K562 (cell line): ENCODE measurements around the gene RASSF3. TPM values are rescaled to one million over a fixed set of nuclear protein-coding genes. Genes with fewer than 3 reads are reported as not detected.

ENCODE experiments used
- HDAC6 ChIP-seq: IDR thresholded peaks from 2 replicates; pipeline ENCODE4 v1.6.1; 2012; ENCODE audit warnings: low read depth, mild to moderate bottlenecking, control low read depth, inconsistent platforms, low read length, moderate library complexity
- KLF1 ChIP-seq: fragments of 450-650 bp; IDR thresholded peaks from 2 replicates; pipeline ENCODE4 v1.6.1; 2016; ENCODE audit warnings: missing genetic modification characterization, missing compliant biosample characterization
- MNT ChIP-seq, 2 experiments: fragments of 450-650 bp; conservative IDR thresholded peaks; 2 replicates each; pipeline ENCODE4 v1.6.1; 2017; ENCODE audit warnings: mild to moderate bottlenecking in 2 of 2, moderate library complexity in 2 of 2
- POLR2B ChIP-seq: fragments of 450-650 bp; IDR thresholded peaks from 2 replicates; pipeline ENCODE4 v1.6.1; 2018; ENCODE audit warnings: low read depth; ENCODE audit not compliant: partially characterized antibody
- RAD21 ChIP-seq, 2 experiments: fragments of 250-450 bp in 1 of 2; fragments of 450-650 bp in 1 of 2; sonication (Bioruptor Pico) in 1 of 2; formaldehyde crosslinking in 1 of 2; IDR thresholded peaks in 1 of 2; conservative IDR thresholded peaks in 1 of 2; 2 replicates each; pipeline versions ENCODE4 v1.4.0 to v1.8.0; 2020 to 2022; ENCODE audit warnings: mild to moderate bottlenecking in 2 of 2, moderate library complexity in 1 of 2
- ZBTB7A ChIP-seq: IDR thresholded peaks from 2 replicates; pipeline ENCODE4 v1.6.1; 2011; ENCODE audit warnings: low read depth, mild to moderate bottlenecking, low read length, moderate library complexity, borderline replicate concordance; ENCODE audit not compliant: control insufficient read depth
- ZNF449 ChIP-seq: fragments of 250-450 bp; sonication (Bioruptor Pico); IDR thresholded peaks from 2 replicates; pipeline ENCODE4 v1.8.0; 2022; ENCODE audit warnings: moderate library complexity, mild to moderate bottlenecking, inconsistent platforms
- polyA plus RNA-seq, 8 experiments: library from polyadenylated mRNA; depleted of rRNA in 4 of 8; stranded (reverse) in 5 of 8; unstranded in 3 of 8; fragments of >200 nt; fragmentation: Nextera tagmentation in 2 of 8; fragmentation: Illumina TruSeq in 1 of 8; extraction: Ambion mirVana in 2 of 8; extraction: Trizol in 1 of 8; gene quantifications; 2 replicates each; pipeline versions ENCODE4 v1.2.1 to v1.2.3, GENCODE V29; 2011 to 2014; ENCODE audit warnings: inconsistent platforms in 1 of 8, missing spikeins in 1 of 8
- total RNA-seq, 7 experiments: library from RNA; depleted of rRNA in 6 of 7; stranded (reverse); fragments of >200 nt in 6 of 7; fragmentation: Illumina TruSeq in 2 of 7; extraction: Trizol in 2 of 7; gene quantifications; 2 replicates each; pipeline versions ENCODE4 v1.2.1 to v1.2.3, GENCODE V29; 2011 to 2021; ENCODE audit warnings: low replicate concordance in 1 of 7

RASSF3 gene
- total and polyA plus RNA-seq, 9 of the 15 experiments (the other 6 are each of a cell fraction or from before 2014, with no cell fraction given): 3.7 to 39.2 (median 20.2) TPM

DNA sequence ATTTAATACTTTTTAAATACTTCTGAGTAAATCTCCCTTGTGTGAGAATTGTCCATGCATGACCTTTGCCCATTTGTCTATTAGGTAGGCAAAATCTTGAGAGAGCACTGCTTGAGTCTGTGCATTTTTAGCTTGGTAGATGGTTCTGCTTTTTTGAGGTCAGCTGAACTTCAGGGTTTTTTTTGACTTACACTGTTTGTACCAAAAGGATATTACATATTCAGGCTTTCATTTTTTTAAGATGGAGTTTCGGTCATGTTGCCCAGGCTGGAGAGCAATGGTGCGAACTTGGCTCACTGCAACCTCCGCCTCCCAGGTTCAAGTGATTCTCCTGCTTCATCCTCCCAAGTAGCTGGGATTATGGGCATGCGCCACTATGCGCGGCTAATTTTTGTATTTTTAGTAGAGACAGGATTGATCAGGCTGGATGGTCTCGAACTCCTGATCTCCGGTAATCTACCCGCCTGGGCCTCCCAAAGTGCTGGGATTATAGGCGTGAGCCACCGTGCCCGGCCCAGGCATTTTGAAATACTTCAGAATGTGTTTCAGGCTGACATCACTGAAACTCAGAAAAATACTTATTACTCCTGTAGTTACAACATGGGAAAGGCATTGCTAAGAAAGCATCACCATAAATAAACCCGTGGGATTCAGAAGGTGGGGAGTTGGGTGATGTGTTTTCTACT is 11.1 kb downstream of the RASSF3 start (continued):
- TF ChIP-seq MNT (conservative IDR thresholded peaks at IDR 0.05) (no peak), ZBTB7A (no peak), ZNF449 (CRISPR knock-in tag) (no peak), KLF1 (tag) (no peak), RAD21 (CRISPR knock-in tag; conservative IDR thresholded peaks at IDR 0.05 in 1 of 2, IDR thresholded peaks at IDR 0.05 in 1 of 2) (no peak), POLR2B (no peak), HDAC6 (no peak)
